SKM-1 (cell line): Measurements from ENCODE around the gene STAT5B.
A peak's percentile ranks its signal among the peaks of the same experiment; 100 is the strongest.

ENCODE experiments used
- DNase-seq: peaks from one replicate; lab custom pipeline; 2025; ENCODE audit not compliant: unreplicated experiment; lab: John Stamatoyannopoulos, UW

Gene STAT5B

DNA sequence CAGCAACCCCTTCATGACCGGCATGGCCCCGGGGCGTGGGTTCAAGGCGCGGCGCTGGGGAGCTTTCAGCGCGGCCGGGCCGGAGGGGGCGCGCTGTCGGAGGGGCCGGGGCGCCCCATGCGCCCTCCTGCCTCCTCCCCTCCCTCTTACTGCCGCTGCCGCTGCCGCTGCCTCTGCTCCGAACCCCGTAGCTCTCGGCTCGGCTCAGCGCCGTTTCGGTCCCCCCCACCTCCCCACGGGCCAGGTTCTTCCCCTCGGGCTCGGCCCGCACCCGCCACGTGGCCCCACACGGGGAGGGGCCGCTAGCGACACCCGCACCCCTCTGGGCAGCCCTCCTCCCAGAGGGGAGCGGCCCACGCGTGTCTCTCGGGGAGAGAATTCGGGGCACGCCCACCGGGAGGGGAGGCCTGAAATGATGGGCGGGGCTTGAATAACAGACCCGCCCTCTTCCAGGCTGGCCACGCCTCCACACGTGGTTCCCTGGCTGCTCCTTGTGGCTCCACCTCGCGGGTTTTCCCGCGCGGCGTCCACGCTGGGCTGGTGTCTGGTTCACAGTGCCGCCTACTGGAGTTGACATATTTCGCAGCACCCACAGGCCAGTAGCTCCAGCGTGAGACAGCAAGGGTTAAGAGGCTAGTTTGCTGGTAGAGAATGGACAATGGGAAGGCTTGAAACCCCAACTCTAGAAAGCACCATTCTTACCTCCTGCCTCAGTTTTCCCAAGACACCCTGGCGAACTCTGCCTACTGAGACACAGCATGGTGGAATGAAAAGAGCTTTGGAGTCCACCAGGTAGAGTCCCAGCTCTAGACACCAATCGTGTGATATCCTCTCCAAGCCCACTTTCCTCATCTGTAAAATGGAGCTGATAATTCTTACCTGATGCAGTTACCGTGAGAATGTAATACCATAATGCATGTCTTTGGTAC, 95.0 kb downstream of the STAT5B start, which contains the start of gene KCNH4:
TSS of gene KCNH4 (minus strand) at position 221 of the 929 bp plus-strand sequence. CDS start at position 24, 197 bp downstream.
- DNase-seq: peak; percentile 75

DNA sequence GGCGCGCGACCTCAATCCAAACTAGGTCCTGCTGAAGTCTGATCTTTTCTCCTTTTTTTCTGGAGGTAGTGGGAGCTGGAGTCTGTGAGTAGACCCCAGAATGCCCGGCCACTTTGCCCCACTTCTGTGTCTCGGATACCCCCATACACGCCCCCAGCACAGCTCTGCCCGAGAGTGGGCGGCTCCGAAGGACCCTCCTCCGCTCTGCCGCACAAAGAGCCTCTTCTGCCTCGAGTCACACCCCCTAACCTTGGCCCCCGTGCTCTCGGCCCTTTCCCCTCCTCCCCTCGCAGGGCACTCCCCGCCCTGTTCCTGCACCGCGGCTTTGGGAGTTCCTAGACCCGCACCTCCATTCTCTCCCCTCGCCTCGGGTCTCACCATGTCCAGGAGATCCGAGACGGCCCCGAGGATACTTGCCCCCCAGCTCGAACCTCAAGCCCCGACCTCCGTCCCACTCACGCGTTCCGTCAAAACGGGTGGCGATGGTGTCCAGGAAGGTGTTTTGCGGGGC, 95.7 kb downstream of the STAT5B start:
- no peak for DNase-seq

DNA sequence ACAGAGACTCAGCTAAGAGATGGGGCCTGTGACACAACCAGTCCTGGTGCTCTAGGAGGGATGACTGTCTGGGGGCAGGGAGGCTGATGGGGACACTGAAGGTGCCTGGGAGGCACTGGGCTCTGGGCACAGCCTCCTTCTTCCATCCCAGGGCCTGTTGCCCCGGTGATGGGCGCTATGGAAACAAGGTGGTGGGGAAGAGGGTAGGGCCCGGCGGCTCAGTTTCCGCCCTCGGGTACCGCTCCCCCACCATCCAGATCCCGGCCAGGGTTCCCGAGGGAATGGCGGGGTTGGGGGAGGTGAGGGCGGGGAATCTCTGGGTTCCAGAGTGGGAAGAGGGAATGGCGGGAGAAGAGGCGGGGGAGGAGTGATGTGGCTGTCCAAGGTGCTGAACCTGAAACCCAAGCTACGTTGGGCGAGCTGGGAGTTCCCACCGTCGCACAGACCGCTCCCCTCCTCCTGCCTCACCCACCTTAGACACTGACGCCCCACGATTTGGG, 96.2 kb downstream of the STAT5B start:
- DNase-seq: no peak

DNA sequence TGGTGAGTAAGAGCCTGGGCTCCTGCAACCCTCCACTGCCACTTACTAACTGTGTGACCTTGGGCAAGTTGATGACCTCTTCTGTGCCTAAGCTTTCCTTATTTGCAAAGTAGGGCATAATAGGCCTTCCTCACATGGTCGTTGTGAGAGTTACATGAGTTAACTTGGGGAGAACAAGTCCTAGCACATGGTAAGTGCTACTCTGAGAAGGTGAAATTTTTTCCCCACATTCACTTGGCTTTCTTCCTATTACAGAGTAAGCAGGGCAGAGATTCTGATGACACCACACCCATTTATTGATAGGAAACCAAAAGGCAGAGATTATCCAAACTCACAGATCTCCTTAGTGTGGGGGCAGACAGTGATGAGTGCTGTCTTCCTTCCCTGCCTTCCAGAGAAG, 96.9 kb downstream of the STAT5B start:
- no peak for DNase-seq

DNA sequence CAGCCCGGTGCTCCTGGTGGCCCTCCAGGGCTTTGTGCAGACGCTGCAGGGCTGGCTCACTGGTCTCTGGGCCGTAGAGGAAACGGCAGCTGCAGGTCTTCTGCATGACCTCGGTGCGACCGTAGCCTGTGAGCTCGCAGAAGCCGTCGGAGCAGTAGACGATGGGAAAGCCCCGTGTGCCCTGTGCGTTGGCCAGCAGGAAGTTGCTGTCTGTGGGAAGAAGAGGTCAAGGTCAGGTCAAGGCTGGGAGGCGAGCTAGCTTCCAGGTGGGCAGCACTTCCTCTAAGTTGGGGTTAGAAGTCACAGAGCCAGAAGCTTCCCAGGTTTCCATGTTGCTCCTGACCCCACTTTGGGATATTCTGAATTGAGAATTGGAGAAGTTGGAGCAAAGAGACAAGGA, 97.4 kb downstream of the STAT5B start:
- DNase-seq: no peak

DNA sequence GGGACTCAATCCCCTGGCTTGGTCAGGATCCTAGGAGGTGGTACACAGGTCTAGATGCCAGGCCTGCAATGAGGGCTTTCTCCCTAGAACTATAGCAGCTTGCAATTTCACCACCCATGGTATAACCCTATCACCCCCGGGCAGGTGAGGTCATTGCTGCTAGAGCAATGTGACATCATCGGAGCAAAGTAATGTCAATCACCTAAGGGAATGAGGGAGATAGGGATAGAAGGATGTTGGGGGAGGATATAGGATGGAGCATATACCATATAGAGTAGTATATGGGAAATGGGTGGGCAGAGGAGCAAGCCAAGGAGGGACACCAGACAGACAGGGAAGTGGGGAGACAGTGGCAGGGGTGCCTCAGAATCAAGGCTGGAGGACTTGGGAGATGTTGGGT, 98.5 kb downstream of the STAT5B start:
- DNase-seq: no peak

DNA sequence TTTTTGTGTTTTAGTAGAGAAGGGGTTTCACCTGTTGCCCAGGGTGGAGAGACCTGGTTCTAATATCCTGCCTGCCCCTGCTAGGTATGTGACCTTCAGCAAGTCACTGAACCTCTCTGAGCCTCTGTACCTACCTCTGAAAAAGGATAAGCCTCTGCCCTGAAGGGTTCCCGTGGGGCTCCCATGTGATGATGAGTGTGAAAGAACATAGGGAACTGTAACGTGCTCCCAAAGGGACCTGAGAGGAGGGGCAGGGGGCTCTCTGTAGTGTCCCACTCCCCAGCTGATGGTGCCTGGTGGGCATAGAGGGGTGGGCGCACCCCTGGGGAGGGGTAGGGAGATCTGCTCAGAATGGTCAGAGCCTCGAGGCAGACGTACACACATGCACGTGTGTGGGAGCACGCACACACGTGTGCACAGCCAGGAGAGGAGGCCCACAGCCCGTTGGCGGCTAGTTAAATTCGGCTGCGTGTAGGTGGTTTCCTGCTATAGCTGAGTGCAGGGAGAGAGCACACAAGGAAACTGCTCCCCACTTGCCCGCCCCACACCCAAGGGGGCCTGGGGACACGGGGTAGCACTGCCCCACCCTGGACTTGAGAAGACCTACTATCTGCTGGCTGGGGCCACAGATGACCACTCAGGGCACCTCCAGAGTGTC, 101.9 kb downstream of the STAT5B start:
- DNase-seq: no peak

DNA sequence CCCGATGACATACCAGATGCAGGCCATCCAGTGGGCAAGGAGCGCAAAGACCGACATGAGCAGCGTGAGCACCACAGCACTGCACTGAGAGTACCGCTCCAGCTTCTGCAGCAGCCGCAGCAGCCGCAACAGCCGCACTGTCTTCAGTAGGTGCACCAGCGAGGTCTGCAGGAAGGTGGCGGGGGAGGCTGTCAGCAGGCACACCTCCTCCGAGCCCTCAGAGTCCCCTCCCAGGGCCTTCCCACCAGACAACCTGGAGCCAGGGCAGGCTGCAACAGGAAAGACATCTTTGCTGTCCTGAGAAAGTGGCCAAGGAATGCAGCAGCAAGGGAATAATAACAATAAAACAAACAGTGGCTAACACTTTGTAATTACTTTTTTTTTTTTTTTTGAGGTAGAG, 104.4 kb downstream of the STAT5B start:
- no peak for DNase-seq

DNA sequence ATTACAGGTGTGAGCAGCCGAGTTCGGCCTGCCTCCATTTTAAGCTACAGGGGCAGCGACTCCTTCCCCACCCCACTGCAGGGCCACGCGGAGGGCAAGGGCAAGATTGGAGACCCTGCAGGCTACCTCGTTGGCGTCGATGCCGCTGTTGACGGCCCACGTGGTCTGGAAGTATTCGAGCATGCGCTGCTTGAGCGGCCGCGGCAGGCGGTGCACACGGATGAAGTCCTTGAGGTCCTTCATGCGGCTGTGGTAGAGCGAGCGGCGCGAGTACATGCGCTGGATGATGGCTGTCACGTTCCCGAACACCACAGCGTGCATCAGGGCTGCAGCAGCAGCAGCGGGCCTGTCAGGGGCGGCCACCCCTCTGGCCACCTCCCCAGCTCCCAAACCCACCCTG, 106.8 kb downstream of the STAT5B start:
- DNase-seq: no peak

DNA sequence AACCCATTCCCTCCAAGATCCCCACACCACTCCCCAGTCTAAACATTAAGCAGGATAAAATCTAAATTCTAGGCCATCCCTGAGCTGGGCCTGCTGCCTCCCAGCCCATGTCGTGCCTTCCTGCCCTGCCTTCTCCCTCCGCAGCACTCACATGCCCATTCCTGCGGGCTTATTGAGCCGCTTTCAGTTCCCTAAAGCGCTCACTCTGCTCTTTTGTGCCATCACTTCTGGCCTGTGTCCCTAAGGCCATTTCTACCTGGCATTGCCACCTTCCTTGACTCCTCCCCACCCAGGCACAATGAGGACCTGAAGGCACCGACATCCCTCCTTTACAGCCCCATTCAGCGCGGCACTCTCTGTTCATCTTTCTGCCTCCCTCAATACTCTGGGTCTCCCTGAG, 108.4 kb downstream of the STAT5B start:
- DNase-seq: no peak

DNA sequence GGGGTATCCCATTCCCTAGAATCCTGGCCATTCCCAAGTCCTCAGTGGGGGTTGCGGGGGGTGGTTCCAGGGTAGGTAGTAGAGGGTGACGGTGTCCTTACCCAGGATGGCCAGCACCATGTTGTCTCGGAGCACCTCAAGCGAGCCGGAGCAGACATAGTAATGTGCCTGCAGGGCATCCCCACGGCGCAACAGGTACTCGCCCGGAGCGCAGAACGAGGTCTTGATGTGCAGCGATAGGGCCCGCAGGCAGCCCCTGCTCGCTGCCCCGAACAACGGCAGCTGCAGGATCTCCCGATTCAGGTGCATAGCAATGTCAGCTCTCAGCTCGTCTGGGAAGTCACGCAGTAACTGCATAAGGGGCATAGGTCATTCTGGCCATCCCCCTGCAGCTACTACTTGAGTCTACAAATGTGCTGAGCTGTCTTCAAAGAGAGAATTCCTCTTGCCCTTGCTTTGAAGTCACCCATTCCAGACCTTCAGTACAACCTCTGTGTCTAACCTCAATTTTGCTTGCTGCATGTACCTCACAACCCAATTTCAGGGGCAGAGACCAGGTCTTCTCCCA, 109.9 kb downstream of the STAT5B start:
- DNase-seq: no peak

DNA sequence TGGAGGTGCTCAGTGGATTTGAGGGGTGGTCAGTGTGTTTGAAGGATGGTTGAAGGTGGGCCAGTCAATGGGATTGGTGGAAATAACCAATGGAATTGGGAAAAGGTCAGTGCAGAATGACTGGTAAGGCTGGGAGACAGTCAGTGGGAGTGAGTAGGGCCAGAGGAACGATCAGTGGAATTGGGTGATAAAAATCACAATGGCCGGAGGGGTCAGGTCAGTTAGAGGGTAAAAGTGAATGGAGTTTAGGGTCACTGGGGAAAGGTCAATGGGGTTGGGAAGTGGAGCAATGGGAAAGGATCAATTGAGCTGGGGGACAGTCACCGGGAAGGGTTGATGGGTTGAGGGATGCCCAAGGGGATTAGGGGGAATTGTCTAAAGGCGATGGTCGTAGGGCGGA, 110.4 kb downstream of the STAT5B start:
- no peak for DNase-seq

DNA sequence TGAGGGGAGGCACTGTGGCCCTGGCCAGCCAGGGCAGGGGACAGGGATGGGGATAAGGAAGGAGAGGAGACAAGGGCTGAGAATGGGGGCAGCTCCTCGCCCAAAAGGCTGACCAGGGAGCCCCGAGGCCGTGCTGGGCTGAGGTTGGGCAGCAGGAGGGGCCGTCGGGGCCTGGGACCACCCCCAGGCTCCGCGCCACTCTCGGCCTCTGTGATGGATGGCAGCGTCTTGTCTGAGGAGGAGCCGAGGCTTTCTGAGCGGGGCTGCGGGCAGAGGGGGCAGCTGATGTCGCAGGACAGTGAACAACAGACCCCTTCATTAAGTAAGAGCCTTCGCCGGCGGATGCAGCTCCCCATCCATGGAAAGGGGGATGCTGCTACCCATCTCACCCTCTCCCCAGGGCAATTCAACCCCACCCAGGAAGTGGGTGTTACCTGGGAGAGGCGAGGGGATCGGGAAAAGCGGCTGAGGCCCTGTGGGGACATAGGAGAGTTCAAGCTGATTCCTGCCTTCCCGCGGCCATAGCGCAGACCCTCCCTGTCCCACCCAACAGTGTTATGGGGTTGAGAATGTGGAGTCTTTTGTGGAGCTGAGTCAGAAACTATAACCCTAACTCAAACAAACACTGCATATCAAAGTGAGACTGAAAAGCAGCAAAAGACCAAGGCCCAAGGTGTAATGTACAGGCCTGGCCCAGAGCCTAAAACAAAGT, 112.3 kb downstream of the STAT5B start:
- no peak for DNase-seq

DNA sequence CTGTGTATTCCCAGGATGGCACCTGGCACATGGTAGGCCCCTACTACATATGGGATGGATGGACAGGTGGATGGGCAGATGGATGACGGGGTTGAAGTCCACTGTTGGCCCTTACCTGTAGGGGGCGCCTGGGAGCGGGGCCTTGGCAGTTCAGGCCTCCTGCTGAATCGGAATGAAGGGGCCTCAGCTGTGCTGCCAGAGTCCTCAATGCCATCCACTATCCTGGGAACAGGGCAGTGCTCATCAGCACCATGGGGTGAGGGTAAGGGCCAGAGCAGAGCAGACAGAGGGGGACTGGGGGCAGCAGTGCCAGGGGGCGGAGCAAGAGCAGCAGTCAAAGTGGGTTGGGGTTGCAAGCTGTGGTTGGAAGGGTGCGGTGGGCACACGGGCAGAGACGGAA, 113.1 kb downstream of the STAT5B start:
- DNase-seq: no peak

DNA sequence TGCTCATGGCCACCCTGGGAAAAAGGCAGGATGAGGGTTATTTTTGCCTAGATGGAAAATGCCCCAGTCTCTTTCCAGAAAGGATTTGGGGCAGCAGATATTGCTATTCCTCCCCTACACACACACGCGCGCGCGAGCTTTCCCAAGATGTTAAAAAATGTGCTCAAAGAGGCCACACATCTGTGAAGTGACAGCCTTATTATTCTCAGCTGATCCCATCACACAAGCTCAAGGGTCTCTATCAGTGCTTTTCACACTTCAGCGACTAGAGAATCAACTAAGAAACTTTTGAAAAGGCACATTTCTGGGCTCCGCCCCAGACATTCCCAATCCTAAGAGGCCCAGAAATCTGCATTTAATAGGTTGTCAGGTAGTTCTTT, 115.7 kb downstream of the STAT5B start:
- DNase-seq: no peak

DNA sequence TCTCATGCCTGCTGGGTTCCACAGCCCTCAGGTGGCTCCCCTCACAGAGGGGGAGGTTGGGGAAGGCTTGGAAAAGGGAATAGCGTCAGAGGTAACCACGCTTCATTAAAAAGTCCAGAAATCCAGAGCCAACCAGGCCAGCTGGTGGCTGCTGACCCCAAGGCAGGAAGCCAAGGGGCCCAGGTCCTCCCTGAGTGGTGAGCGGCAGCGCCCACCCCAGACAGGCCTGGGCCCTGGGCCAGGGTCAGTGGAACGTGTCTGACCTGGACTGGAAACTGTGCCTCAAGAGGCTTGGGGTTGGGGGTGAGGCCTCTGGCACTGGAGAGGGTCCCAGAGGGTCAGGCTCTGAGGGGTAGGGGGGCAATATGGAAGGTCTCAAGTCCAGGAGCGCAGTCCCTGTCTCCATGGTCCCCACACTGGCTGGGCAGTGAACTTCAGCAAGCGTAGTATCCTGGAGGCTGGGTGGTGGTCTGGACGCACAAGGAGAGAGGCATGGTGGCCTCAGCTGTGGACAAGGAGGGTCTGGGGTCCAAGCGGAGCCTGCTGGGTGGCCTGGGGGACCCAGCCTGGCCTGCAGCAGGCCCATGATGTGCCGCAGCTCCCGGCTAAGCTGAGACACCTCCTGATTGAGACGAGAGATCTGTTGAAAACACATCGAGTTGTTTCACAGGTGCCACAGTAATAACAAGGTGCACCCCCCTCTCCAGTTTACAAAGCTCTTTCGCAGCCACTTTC, 116.2 kb downstream of the STAT5B start:
- DNase-seq: no peak

DNA sequence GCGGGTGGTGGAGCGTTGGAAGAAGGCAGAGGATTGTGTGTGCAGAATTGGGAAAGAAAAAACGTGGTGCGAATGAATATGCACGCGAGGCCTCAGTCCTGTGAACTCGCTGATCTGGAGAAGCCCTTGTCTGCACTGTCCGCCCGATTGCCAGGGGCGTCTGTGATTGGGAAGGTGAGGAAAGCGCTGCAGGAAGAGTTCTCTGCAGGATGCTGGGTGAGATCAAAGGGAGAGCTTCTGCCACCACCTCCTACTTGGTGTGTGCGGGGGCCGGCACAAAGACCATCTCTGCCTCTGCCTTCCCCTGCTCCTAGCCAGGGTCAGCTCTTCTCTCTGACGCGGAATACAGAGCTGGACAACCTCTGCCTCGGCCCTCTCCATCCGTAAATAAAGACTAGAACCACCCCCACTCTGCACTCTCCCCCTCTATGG, 120.6 kb downstream of the STAT5B start:
- no peak for DNase-seq

DNA sequence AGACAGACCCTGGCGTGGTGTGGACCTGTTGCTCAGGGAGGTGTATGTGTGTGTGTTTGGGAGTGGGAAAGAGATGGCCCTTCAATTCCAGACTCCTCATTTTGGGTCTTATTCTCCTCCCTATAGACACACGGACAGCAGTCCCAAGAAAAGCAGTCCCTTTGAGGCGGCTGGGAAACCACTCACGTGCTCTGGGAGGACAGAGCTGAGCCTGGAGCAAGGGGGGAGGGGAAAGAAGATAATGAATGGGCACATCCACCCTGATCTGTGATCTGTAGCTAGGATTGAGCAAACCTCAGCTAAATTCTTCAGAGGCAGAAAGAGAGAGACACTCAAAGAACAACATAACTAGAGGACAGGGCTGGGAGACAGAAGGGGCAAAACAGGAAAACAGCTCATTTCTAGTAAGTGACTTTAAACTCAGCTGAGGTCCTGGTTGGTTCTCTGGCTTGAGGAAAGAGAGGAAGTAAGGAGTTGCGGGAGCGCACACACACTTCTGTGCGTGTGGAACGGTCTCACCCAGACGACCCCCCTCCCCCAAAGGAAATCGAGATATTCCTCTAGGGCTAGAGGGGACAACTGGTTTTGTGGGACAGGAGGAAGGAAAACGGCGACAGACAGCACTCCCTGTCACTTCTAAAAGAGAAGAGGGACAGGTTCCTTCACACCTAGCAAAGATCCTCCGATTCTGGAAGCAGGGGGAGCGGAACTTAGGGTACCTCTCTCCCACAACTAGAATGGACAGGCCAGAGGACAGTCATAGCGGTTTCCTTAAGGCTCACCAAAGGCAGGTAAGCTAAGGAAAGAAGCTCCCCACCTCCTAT, 122.1 kb downstream of the STAT5B start:
- DNase-seq: peak; percentile 31
